Motor neuron (in vitro differentiated cells): ENCODE measurements around the gene ZNF609. TPM values are rescaled to one million over a fixed set of nuclear protein-coding genes. Genes with fewer than 3 reads are reported as not detected.

ENCODE experiments used
- ATAC-seq, 8 experiments: fragments of 200-7000 bp; cut with Tn5 transposase; replicated peaks in 6 of 8; 2 replicates each; pipeline ENCODE4 v1.8.0; 2021; ENCODE audit warnings: mild to moderate bottlenecking in 8 of 8, moderate library complexity in 8 of 8
- H3K27ac ChIP-seq, 2 donors: fragments of 250-450 bp; sonication (Bioruptor Pico); 2 replicates each; pipeline ENCODE4 v1.9.0; 2021; ENCODE audit warnings: antibody characterized with exemption in 2 of 2, mild to moderate bottlenecking in 2 of 2, moderate library complexity in 1 of 2
- H3K4me1 ChIP-seq, 2 donors: fragments of 250-450 bp; sonication (Bioruptor Pico); replicated peaks in 1 of 2; 2 replicates each; pipeline ENCODE4 v1.6.1; 2021; ENCODE audit warnings: antibody characterized with exemption in 2 of 2, mild to moderate bottlenecking in 2 of 2, moderate library complexity in 1 of 2
- H3K4me3 ChIP-seq, 5 donors: fragments of 250-450 bp; sonication (Bioruptor Pico); 2 replicates each; pipeline ENCODE4 v1.9.0; 2021; ENCODE audit warnings: antibody characterized with exemption in 5 of 5, mild to moderate bottlenecking in 5 of 5, moderate library complexity in 4 of 5
- WGBS, 10 experiments: fragments of 450-650 bp; shearing (Covaris generic); methylation state at CpG; one replicate each; pipeline ENCODE4 v1.0.0; 2022; 5-methylcytosine and 5-hydroxymethylcytosine counted together
- in situ Hi-C, 9 experiments: fragments of 400-800 bp; cut with MboI; loops; one replicate each; pipeline ENCODE4 v1.15.0; 2021; ENCODE audit warnings: low sequenced_read_pairs in 9 of 9, low pct_unique_long_range_greater_than_20kb in 2 of 9; ENCODE audit not compliant: unreplicated experiment in 9 of 9
- total RNA-seq, 8 experiments: library from RNA; unstranded; fragments of 300-600 nt; gene quantifications; 2 replicates each; pipeline versions ENCODE4 v1.2.3 to v1.2.4, GENCODE V29; 2022

ZNF609 gene
- total RNA-seq, 8 experiments from 2014 or later, result 11.7 to 86.7 (median 27.7) TPM

- in situ Hi-C loops, result loop anchor here in 1 of 9 experiments (25.0 kb wide), 1 partner anchor 262 kb away; no protein-coding TSS in a partner anchor
- ATAC-seq, result no peak
- no peak overlapping the region for H3K27ac ChIP-seq
- peaks cover 40 to 61% of the 10 kb centered on the region in 2 donors for H3K4me1 ChIP-seq
- no peak overlapping the region for H3K4me3 ChIP-seq
Observed at GRCh38 chr15:64698823-64699222, 238.4 kb downstream of the ZNF609 start.

- Histone ChIP-seq H3K27ac (peak overlapping the region in 1 of 2 donors; percentile 25), H3K4me1 (peaks cover 46 to 63% of the 10 kb centered on the region in 2 donors), H3K4me3 (peak overlapping the region; percentile 3 to 65 (median 50))
- in situ Hi-C loops, result loop anchor here in 1 of 9 experiments (25.0 kb wide), 1 partner anchor 263 kb away; no protein-coding TSS in a partner anchor
- ATAC-seq, result peak in 4 of 8 experiments; percentile 10 to 65 (median 58)
- 0 to 62% (median 19%) methylated on average over 2 to 4 of the region's 7 CpGs; no CpG with 5 or more reads in 3 of the 10 experiments for WGBS, 10 experiments
Observed at GRCh38 chr15:64699751-64700388, 239.5 kb downstream of the ZNF609 start.

GRCh38 chr15:64701051-64701450, 240.7 kb downstream of the ZNF609 start:
- peaks cover 46 to 54% of the 10 kb centered on the region in 2 donors for H3K4me1 ChIP-seq
- 0 to 63% (median 17%) methylated on average over 1 to 3 of the region's 3 CpGs; no CpG with 5 or more reads in 3 of the 10 experiments for WGBS, 10 experiments
- no peak for ATAC-seq
- in situ Hi-C loops, result no loop called here
- no peak overlapping the region for H3K27ac ChIP-seq
- H3K4me3 ChIP-seq, result peak overlapping the region in 3 of 5 donors; percentile 50 to 65 (median 53)

GRCh38 chr15:64701482-64702184, 241.3 kb downstream of the ZNF609 start:
- no peak for ATAC-seq
- 0 to 37% (median 7%) methylated on average over 1 to 5 of the region's 5 CpGs for WGBS, 10 experiments
- in situ Hi-C loops, result no loop called here
- H3K4me3 ChIP-seq, result peak overlapping the region; percentile 50 to 67 (median 59)
- H3K4me1 ChIP-seq, result peaks cover 43 to 54% of the 10 kb centered on the region in 2 donors
- peak overlapping the region; percentile 5 to 46 for H3K27ac ChIP-seq

- in situ Hi-C loops, result no loop called here
- 0% methylated on average over 2 to 4 of the region's 62 CpGs; no CpG with 5 or more reads in 7 of the 10 experiments for WGBS, 10 experiments
- peak overlapping the region; percentile 90 to 92 for H3K27ac ChIP-seq
- peaks cover 40 to 48% of the 10 kb centered on the region in 2 donors for H3K4me1 ChIP-seq
- H3K4me3 ChIP-seq, result peak overlapping the region; percentile 50 to 67 (median 59)
- ATAC-seq, result peak; percentile 79 to 93 (median 90)
Observed at GRCh38 chr15:64702816-64703631, 242.6 kb downstream of the ZNF609 start.

GRCh38 chr15:64703632-64703959, 243.2 kb downstream of the ZNF609 start:
- peak overlapping the region; percentile 50 to 67 (median 59) for H3K4me3 ChIP-seq
- in situ Hi-C loops, result no loop called here

GRCh38 chr15:64705006-64705405, 244.6 kb downstream of the ZNF609 start:
- in situ Hi-C loops, result no loop called here
- Histone ChIP-seq H3K4me3 (no peak overlapping the region), H3K4me1 (peaks cover 26 to 30% of the 10 kb centered on the region in 2 donors), H3K27ac (no peak overlapping the region)
- no peak for ATAC-seq
- WGBS, 10 experiments, result 30 to 100% (median 74%) methylated on average over 1 to 3 of the region's 3 CpGs; no CpG with 5 or more reads in 1 of the 10 experiments

More at GRCh38 chr15:64703632-64703959, 243.2 kb downstream of the ZNF609 start:
- H3K27ac ChIP-seq, result peak overlapping the region; percentile 90 to 92
- 33 to 64% (median 49%) methylated on average over 2 to 6 of the region's 7 CpGs; no CpG with 5 or more reads in 4 of the 10 experiments for WGBS, 10 experiments
- peak; percentile 1 to 45 (median 24) for ATAC-seq
- peaks cover 39 to 44% of the 10 kb centered on the region in 2 donors for H3K4me1 ChIP-seq

- 64 to 100% (median 91%) methylated on average over 1 to 10 of the region's 10 CpGs; no CpG with 5 or more reads in 1 of the 10 experiments for WGBS, 10 experiments
- in situ Hi-C loops, result no loop called here
- H3K4me1 ChIP-seq, result peaks cover 15 to 18% of the 10 kb centered on the region in 2 donors
- no peak for ATAC-seq
- no peak overlapping the region for H3K4me3 ChIP-seq
- no peak overlapping the region for H3K27ac ChIP-seq
Observed at GRCh38 chr15:64706011-64706911, 245.9 kb downstream of the ZNF609 start.

- peak in 2 of 8 experiments; percentile 23 to 34 for ATAC-seq
- H3K4me1 ChIP-seq, result no peaks in the 10 kb centered on the region
- no peak overlapping the region for H3K4me3 ChIP-seq
- H3K27ac ChIP-seq, result no peak overlapping the region
- WGBS, 10 experiments, result 71 to 100% (median 79%) methylated on average over 2 to 6 of the region's 7 CpGs; no CpG with 5 or more reads in 2 of the 10 experiments
- in situ Hi-C loops, result no loop called here
Observed at GRCh38 chr15:64710676-64711428, 250.5 kb downstream of the ZNF609 start.

- no peaks in the 10 kb centered on the region for H3K4me1 ChIP-seq
- no peak overlapping the region for H3K4me3 ChIP-seq
- in situ Hi-C loops, result no loop called here
- WGBS, 10 experiments, result 0 to 100% (median 71%) methylated on average over 1 to 2 of the region's 2 CpGs; no CpG with 5 or more reads in 3 of the 10 experiments
- no peak overlapping the region for H3K27ac ChIP-seq
- no peak for ATAC-seq
Observed at GRCh38 chr15:64712353-64712752, 252.0 kb downstream of the ZNF609 start.

GRCh38 chr15:64713592-64713991, 253.2 kb downstream of the ZNF609 start:
- Histone ChIP-seq H3K4me3 (no peak overlapping the region), H3K4me1 (no peaks in the 10 kb centered on the region), H3K27ac (no peak overlapping the region)
- in situ Hi-C loops, result no loop called here
- no peak for ATAC-seq
- WGBS, 10 experiments, result 0 to 100% (median 81%) methylated on average over 1 to 4 of the region's 6 CpGs; no CpG with 5 or more reads in 3 of the 10 experiments
